IMR-90 (cell line): ENCODE measurements around the gene SH3GL2. TPM values are rescaled to one million over a fixed set of nuclear protein-coding genes. Genes with fewer than 3 reads are reported as not detected.

Experiments
- ATAC-seq: fragments of 200-7000 bp; cut with Tn5 transposase; 2 replicates; pipeline ENCODE4 v1.9.1; 2020; ENCODE audit warnings: low read depth, mild to moderate bottlenecking, moderate library complexity
- BruUV-seq: library from RNA; stranded (reverse); fragments of 400-500 nt; replicated peaks from 2 replicates; lab custom pipeline; 2021; lab: Mats Ljungman, UMichigan
- CTCF ChIA-PET: fragments of 300-600 bp; formaldehyde crosslinking; extraction: SDS; loops from one replicate; lab custom pipeline; 2021; ENCODE audit warnings: antibody characterized with exemption; lab: Yijun Ruan, JAX
- POLR2A ChIA-PET: fragments of 300-600 bp; sonication (Branson Sonifier 250); formaldehyde crosslinking; loops from one replicate; lab custom pipeline; 2022; ENCODE audit warnings: antibody characterized with exemption; ENCODE audit not compliant: unreplicated experiment; lab: Charles Lee
- DNase-seq: peaks from one replicate; pipeline ENCODE4 v3.0.0; 2013
- H2AFZ ChIP-seq: replicated peaks from 2 replicates; pipeline ENCODE3; 2013; ENCODE audit warnings: low read length, mild to moderate bottlenecking; ENCODE audit not compliant: poor library complexity
- H2AK5ac ChIP-seq: 2 replicates; pipeline ENCODE4 v1.6.1; 2013; ENCODE audit warnings: low read depth, low read length, inconsistent platforms
- H2AK9ac ChIP-seq: replicated peaks from 2 replicates; pipeline ENCODE3; 2013; ENCODE audit warnings: mild to moderate bottlenecking, low read depth, low read length, moderate library complexity; ENCODE audit not compliant: poor library complexity
- H2BK120ac ChIP-seq: 2 replicates; pipeline ENCODE4 v1.6.1; 2013; ENCODE audit warnings: low read depth, low read length, inconsistent platforms
- H2BK15ac ChIP-seq: 3 replicates; pipeline ENCODE4 v1.6.1; 2013; ENCODE audit warnings: low read depth, low read length, inconsistent platforms
- H2BK20ac ChIP-seq: 2 replicates; pipeline ENCODE4 v1.6.1; 2013; ENCODE audit warnings: low read depth, mild to moderate bottlenecking, inconsistent platforms, low read length, moderate library complexity
- H2BK5ac ChIP-seq: 2 replicates; pipeline ENCODE4 v1.6.1; 2013; ENCODE audit warnings: mild to moderate bottlenecking, low read depth, low read length, inconsistent platforms; ENCODE audit not compliant: poor library complexity, severe bottlenecking
- H3K14ac ChIP-seq: replicated peaks from 2 replicates; pipeline ENCODE4 v1.6.1; 2013; ENCODE audit warnings: low read depth, low read length, inconsistent platforms
- H3K18ac ChIP-seq: 2 replicates; pipeline ENCODE4 v1.6.1; 2013; ENCODE audit warnings: low read depth, low read length, control low read depth
- H3K23ac ChIP-seq: 2 replicates; pipeline ENCODE4 v1.6.1; 2013; ENCODE audit warnings: low read depth, low read length, inconsistent platforms
- H3K27ac ChIP-seq: 2 replicates; pipeline ENCODE4 v1.5.1; 2013; ENCODE audit warnings: mild to moderate bottlenecking, control low read depth, low read length; ENCODE audit not compliant: insufficient read depth
- H3K27me3 ChIP-seq: 2 replicates; pipeline ENCODE4 v1.6.1; 2013; ENCODE audit warnings: low read length; ENCODE audit not compliant: control insufficient read depth, insufficient read depth
- H3K36me3 ChIP-seq: 2 replicates; pipeline ENCODE4 v1.6.1; 2013; ENCODE audit warnings: low read length, mixed read lengths; ENCODE audit not compliant: control insufficient read depth, insufficient read depth
- H3K4ac ChIP-seq: 2 replicates; pipeline ENCODE4 v1.6.1; 2013; ENCODE audit warnings: low read depth, low read length, inconsistent platforms
- H3K4me1 ChIP-seq: 2 replicates; pipeline ENCODE4 v1.6.1; 2013; ENCODE audit warnings: low read length, mixed read lengths; ENCODE audit not compliant: control insufficient read depth, insufficient read depth
- H3K4me2 ChIP-seq: 2 replicates; pipeline ENCODE4 v1.6.1; 2013; ENCODE audit warnings: low read depth, mild to moderate bottlenecking, control low read depth, low read length, moderate library complexity
- H3K4me3 ChIP-seq: 2 replicates; pipeline ENCODE4 v1.5.1; 2013; ENCODE audit warnings: low read depth, mild to moderate bottlenecking, control low read depth, low read length, moderate library complexity; ENCODE audit not compliant: insufficient read depth
- H3K56ac ChIP-seq: 2 replicates; pipeline ENCODE4 v1.6.1; 2013; ENCODE audit warnings: low read length, inconsistent platforms; ENCODE audit not compliant: insufficient read depth; ENCODE audit errors: extremely low read depth
- H3K79me1 ChIP-seq, 2 experiments: 2 replicates each; pipeline ENCODE4 v1.6.1; 2013; ENCODE audit warnings: low read length in 2 of 2, inconsistent platforms in 1 of 2, low read depth in 1 of 2
- H3K9ac ChIP-seq: 2 replicates; pipeline ENCODE4 v1.6.1; 2013; ENCODE audit warnings: low read depth, low read length, control low read depth
- H3K9me1 ChIP-seq: 2 replicates; pipeline ENCODE4 v1.6.1; 2013; ENCODE audit warnings: low read length, inconsistent platforms; ENCODE audit not compliant: insufficient read depth
- H3K9me3 ChIP-seq: 2 replicates; pipeline ENCODE4 v1.6.1; 2013; ENCODE audit warnings: low read length; ENCODE audit not compliant: control insufficient read depth, insufficient read depth
- H4K20me1 ChIP-seq: 2 replicates; pipeline ENCODE4 v1.6.1; 2013; ENCODE audit warnings: low read length, inconsistent platforms; ENCODE audit not compliant: insufficient read depth
- H4K5ac ChIP-seq: 2 replicates; pipeline ENCODE4 v1.6.1; 2013; ENCODE audit warnings: mild to moderate bottlenecking, low read depth, low read length, control low read depth
- H4K8ac ChIP-seq, 2 experiments: 2 replicates each; pipeline ENCODE4 v1.6.1; 2013; ENCODE audit warnings: low read depth in 2 of 2, low read length in 2 of 2, control low read depth in 1 of 2, inconsistent platforms in 1 of 2
- H4K91ac ChIP-seq: 2 replicates; pipeline ENCODE4 v1.6.1; 2013; ENCODE audit warnings: low read depth, low read length, inconsistent platforms; ENCODE audit not compliant: insufficient read depth
- BHLHE40 ChIP-seq: fragments of 150-350 bp; IDR thresholded peaks from 2 replicates; pipeline ENCODE4 v1.6.1; 2016; ENCODE audit warnings: mild to moderate bottlenecking, low read depth, low read length
- CEBPB ChIP-seq: IDR thresholded peaks from 2 replicates; pipeline ENCODE4 v1.6.1; 2012; ENCODE audit warnings: low read depth, low read length, improper control_type of control experiment
- CHD1 ChIP-seq: IDR thresholded peaks from 2 replicates; pipeline ENCODE4 v1.6.1; 2012; ENCODE audit warnings: low read depth, low read length, improper control_type of control experiment
- FOS ChIP-seq: fragments of 150-350 bp; IDR thresholded peaks from 2 replicates; pipeline ENCODE4 v1.6.1; 2016; ENCODE audit warnings: low read depth, low read length
- MAFK ChIP-seq: IDR thresholded peaks from 2 replicates; pipeline ENCODE4 v1.6.1; 2012; ENCODE audit warnings: low read depth, low read length, improper control_type of control experiment
- MAZ ChIP-seq: IDR thresholded peaks from 2 replicates; pipeline ENCODE4 v1.6.1; 2012; ENCODE audit warnings: low read depth, mild to moderate bottlenecking, low read length, improper control_type of control experiment, moderate library complexity, borderline replicate concordance
- MXI1 ChIP-seq: IDR thresholded peaks from 2 replicates; pipeline ENCODE4 v1.6.1; 2012; ENCODE audit warnings: low read depth, mild to moderate bottlenecking, low read length, moderate library complexity, borderline replicate concordance
- NFE2L2 ChIP-seq: fragments of 150-350 bp; IDR thresholded peaks from 2 replicates; pipeline ENCODE4 v1.6.1; 2016; ENCODE audit warnings: low read depth, mild to moderate bottlenecking, low read length
- POLR2A ChIP-seq: IDR thresholded peaks from 2 replicates; pipeline ENCODE4 v1.6.1; 2012; ENCODE audit warnings: mild to moderate bottlenecking, low read depth, low read length
- RAD21 ChIP-seq: IDR thresholded peaks from 2 replicates; pipeline ENCODE4 v1.6.1; 2012; ENCODE audit warnings: low read length, improper control_type of control experiment
- RCOR1 ChIP-seq: IDR thresholded peaks from 2 replicates; pipeline ENCODE4 v1.6.1; 2012; ENCODE audit warnings: mild to moderate bottlenecking, low read length, improper control_type of control experiment; ENCODE audit not compliant: insufficient replicate concordance
- RFX5 ChIP-seq: IDR thresholded peaks from 2 replicates; pipeline ENCODE4 v1.8.0; 2012; ENCODE audit warnings: low read depth, mild to moderate bottlenecking, low read length, moderate library complexity
- SMC3 ChIP-seq: fragments of 150-350 bp; IDR thresholded peaks from 2 replicates; pipeline ENCODE4 v1.6.1; 2016; ENCODE audit warnings: low read depth, mild to moderate bottlenecking, antibody characterized with exemption, low read length, moderate library complexity
- WGBS, 2 experiments: methylation state at CpG; one replicate each; pipeline versions ENCODE4 v1.1.5 to v1.1.7; 2013; ENCODE audit warnings: missing lambda C conversion rate in 2 of 2; ENCODE audit not compliant: insufficient read length in 1 of 2; ENCODE audit errors: extremely low coverage in 2 of 2; 5-methylcytosine and 5-hydroxymethylcytosine counted together
- dilution Hi-C: fragments of 300-500 bp; cut with HindIII; formaldehyde crosslinking; loops from one replicate; pipeline ENCODE4 v1.14.3; 2018; ENCODE audit warnings: low sequenced_read_pairs; ENCODE audit not compliant: unreplicated experiment
- in situ Hi-C: fragments of 300-500 bp; cut with MboI; formaldehyde crosslinking; loops from 3 replicates; pipeline ENCODE4 v1.14.3; 2019; ENCODE audit warnings: low sequenced_read_pairs, inconsistent platforms, mixed read lengths
- intact Hi-C: fragments of 100-400 bp; cut with micrococcal nuclease; formaldehyde crosslinking; loops from 2 replicates; pipeline ENCODE4 v1.10.0; 2022
- polyA plus RNA-seq, 3 experiments: library from polyadenylated mRNA; depleted of rRNA; stranded (reverse); fragments of >200 nt; gene quantifications; 2 replicates each; pipeline ENCODE4 v1.2.3, GENCODE V29; 2012; ENCODE audit warnings: low replicate concordance in 1 of 3
- total RNA-seq: library from RNA; depleted of rRNA; stranded (reverse); fragments of >200 nt; gene quantifications from 2 replicates; pipeline ENCODE4 v1.2.3, GENCODE V29; 2012
- TF ChIP-seq, protein P1 (sequence below): fragments of 150-350 bp; IDR thresholded peaks from 2 replicates; pipeline ENCODE4 v1.6.1; 2016; ENCODE audit warnings: low read depth, mild to moderate bottlenecking, low read length, moderate library complexity, borderline replicate concordance
- TF ChIP-seq, protein P2 (sequence below): fragments of 150-350 bp; IDR thresholded peaks from 2 replicates; pipeline ENCODE4 v1.6.1; 2017; ENCODE audit warnings: mild to moderate bottlenecking, antibody characterized with exemption, low read length, low read depth
- TF ChIP-seq, protein P3 (sequence below): conservative IDR thresholded peaks from 2 replicates; pipeline ENCODE4 v1.5.1; 2012; ENCODE audit warnings: mild to moderate bottlenecking, low read depth, low read length, improper control_type of control experiment

Gene SH3GL2
- total and polyA plus RNA-seq, 2 of the 4 experiments (the other 2 are of a cell fraction), result under 0.01 to 0.05 TPM

DNA sequence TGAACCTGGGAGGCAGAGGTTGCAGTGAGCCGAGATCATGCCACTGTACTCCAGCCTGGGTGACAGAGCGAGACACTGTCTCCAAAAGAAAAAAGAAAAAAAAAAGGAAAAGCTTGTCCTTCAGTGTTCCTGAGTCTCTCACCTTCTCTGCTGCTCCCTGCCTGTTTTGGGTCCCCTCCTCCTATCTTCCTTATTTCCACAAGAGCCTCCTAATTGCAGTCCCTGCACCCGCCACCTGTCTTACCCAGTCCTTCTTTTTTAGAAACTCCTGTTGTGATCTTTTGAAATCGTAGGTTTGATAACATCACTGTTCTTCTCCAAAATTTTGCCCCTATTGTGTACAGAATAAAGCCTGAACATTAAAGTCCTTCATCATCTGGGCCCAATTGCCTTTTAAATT lies 234.9 kb downstream of the SH3GL2 start:
- H3K27me3 ChIP-seq, result peaks cover 2% of the 10 kb centered on the region
- TF ChIP-seq MXI1 (no peak), SMC3 (no peak), MAZ (no peak), CHD1 (no peak), RCOR1 (no peak), RFX5 (no peak), MAFK (no peak), BHLHE40 (no peak), POLR2A (no peak), CEBPB (no peak), FOS (no peak), NFE2L2 (no peak), RAD21 (no peak)
- TF ChIP-seq, protein P1, sequence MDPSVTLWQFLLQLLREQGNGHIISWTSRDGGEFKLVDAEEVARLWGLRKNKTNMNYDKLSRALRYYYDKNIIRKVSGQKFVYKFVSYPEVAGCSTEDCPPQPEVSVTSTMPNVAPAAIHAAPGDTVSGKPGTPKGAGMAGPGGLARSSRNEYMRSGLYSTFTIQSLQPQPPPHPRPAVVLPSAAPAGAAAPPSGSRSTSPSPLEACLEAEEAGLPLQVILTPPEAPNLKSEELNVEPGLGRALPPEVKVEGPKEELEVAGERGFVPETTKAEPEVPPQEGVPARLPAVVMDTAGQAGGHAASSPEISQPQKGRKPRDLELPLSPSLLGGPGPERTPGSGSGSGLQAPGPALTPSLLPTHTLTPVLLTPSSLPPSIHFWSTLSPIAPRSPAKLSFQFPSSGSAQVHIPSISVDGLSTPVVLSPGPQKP, result no peak
- TF ChIP-seq, protein P2, sequence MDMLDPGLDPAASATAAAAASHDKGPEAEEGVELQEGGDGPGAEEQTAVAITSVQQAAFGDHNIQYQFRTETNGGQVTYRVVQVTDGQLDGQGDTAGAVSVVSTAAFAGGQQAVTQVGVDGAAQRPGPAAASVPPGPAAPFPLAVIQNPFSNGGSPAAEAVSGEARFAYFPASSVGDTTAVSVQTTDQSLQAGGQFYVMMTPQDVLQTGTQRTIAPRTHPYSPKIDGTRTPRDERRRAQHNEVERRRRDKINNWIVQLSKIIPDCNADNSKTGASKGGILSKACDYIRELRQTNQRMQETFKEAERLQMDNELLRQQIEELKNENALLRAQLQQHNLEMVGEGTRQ, result no peak
- TF ChIP-seq, protein P3, sequence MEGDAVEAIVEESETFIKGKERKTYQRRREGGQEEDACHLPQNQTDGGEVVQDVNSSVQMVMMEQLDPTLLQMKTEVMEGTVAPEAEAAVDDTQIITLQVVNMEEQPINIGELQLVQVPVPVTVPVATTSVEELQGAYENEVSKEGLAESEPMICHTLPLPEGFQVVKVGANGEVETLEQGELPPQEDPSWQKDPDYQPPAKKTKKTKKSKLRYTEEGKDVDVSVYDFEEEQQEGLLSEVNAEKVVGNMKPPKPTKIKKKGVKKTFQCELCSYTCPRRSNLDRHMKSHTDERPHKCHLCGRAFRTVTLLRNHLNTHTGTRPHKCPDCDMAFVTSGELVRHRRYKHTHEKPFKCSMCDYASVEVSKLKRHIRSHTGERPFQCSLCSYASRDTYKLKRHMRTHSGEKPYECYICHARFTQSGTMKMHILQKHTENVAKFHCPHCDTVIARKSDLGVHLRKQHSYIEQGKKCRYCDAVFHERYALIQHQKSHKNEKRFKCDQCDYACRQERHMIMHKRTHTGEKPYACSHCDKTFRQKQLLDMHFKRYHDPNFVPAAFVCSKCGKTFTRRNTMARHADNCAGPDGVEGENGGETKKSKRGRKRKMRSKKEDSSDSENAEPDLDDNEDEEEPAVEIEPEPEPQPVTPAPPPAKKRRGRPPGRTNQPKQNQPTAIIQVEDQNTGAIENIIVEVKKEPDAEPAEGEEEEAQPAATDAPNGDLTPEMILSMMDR, result no peak
- WGBS, 2 experiments, result no CpG with 5 or more reads among the region's 4 CpGs
- ChIA-PET CTCF (interaction anchor here (0.6 to 1.0 kb wide), 2 partner anchors 293 to 428 kb away, joined by 3 read pairs; no protein-coding TSS in a partner anchor), POLR2A (no interaction called here)
- no peak overlapping the region for H2BK20ac ChIP-seq
- H3K56ac ChIP-seq, result no peak overlapping the region
- ATAC-seq (no peak), DNase-seq (no peak)
- H2BK120ac ChIP-seq, result no peak overlapping the region
- H3K18ac ChIP-seq, result no peak overlapping the region
- no peak overlapping the region for H3K9ac ChIP-seq
- H3K27ac ChIP-seq, result no peak overlapping the region
- H3K23ac ChIP-seq, result no peak overlapping the region
- no peaks in the 10 kb centered on the region for H3K79me1 ChIP-seq
- no TSS peak for BruUV-seq
- H2BK5ac ChIP-seq, result no peak overlapping the region
- H4K91ac ChIP-seq, result no peak overlapping the region
- no peak overlapping the region for H3K4me3 ChIP-seq
- H2AFZ ChIP-seq, result no peak overlapping the region
- no peaks in the 10 kb centered on the region for H4K20me1 ChIP-seq
- H2AK5ac ChIP-seq, result no peak overlapping the region
- no peak overlapping the region for H2BK15ac ChIP-seq
- no peaks in the 10 kb centered on the region for H3K36me3 ChIP-seq
- no peak overlapping the region for H4K5ac ChIP-seq
- H2AK9ac ChIP-seq, result no peak overlapping the region
- H3K4me2 ChIP-seq, result no peak overlapping the region
- dilution Hi-C loops (no loop called here), intact Hi-C loops (no loop called here), in situ Hi-C loops (loop anchor here (5.0 to 25.0 kb wide), 2 partner anchors 624 to 1219 kb away; partner anchors contain the start of gene SAXO1)
- H3K4me1 ChIP-seq, result no peaks in the 10 kb centered on the region
- no peaks in the 10 kb centered on the region for H3K9me1 ChIP-seq
- H3K4ac ChIP-seq, result no peak overlapping the region
- H3K9me3 ChIP-seq, result no peaks in the 10 kb centered on the region
- H3K14ac ChIP-seq, result no peak overlapping the region
- no peak overlapping the region for H4K8ac ChIP-seq
